Stimulated activated CD8-positive, alpha-beta memory T cell treated with anti-CD3 and anti-CD28 coated beads, Interleukin-15, amount 100 ng/mL, for 4 hours (primary cell): ENCODE data around the gene TDRD1.
A peak's percentile ranks its signal among the peaks of the same experiment; 100 is the strongest.
"Not testable (repeated sequence)": the region's sequence is repeated elsewhere in the genome, so short reads cannot be mapped to it uniquely, and the experiment has no call there.

Experiments
- DNase-seq, 2 donors: peaks; one replicate each; pipeline ENCODE4 v3.0.0-alpha.2; 2020; ENCODE audit warnings: low read depth in 2 of 2

The TDRD1 gene

GRCh38 chr10:114179148-114179547, at the start of gene TDRD1:
TDRD1 (plus strand) TSS chr10:114179353; CDS start chr10:114187832, 8,479 bp downstream.
- no peak for DNase-seq

GRCh38 chr10:114131094-114131493, 48.1 kb upstream of the TDRD1 start:
- no peak for DNase-seq

GRCh38 chr10:114135476-114135875, 43.7 kb upstream of the TDRD1 start:
- DNase-seq = no peak

GRCh38 chr10:114138581-114138980, 40.6 kb upstream of the TDRD1 start:
- no peak for DNase-seq

GRCh38 chr10:114140036-114140435, 39.1 kb upstream of the TDRD1 start:
- DNase-seq = no peak

GRCh38 chr10:114140827-114141226, 38.3 kb upstream of the TDRD1 start:
- DNase-seq = not testable (repeated sequence)

GRCh38 chr10:114142018-114142417, 37.1 kb upstream of the TDRD1 start:
- no peak for DNase-seq

- DNase-seq = no peak
These were observed 36.0 kb upstream of the TDRD1 start for GRCh38 chr10:114143160-114143559.

GRCh38 chr10:114149476-114149875, 29.7 kb upstream of the TDRD1 start:
- DNase-seq = not testable (repeated sequence)

GRCh38 chr10:114151486-114151885, 27.7 kb upstream of the TDRD1 start:
- no peak for DNase-seq

- DNase-seq = no peak
These were observed 27.3 kb upstream of the TDRD1 start for GRCh38 chr10:114151892-114152291.

GRCh38 chr10:114157912-114158311, 21.2 kb upstream of the TDRD1 start:
- DNase-seq = no peak

GRCh38 chr10:114163062-114163461, 16.1 kb upstream of the TDRD1 start:
- DNase-seq = no peak

GRCh38 chr10:114166043-114166442, 13.1 kb upstream of the TDRD1 start:
- no peak for DNase-seq

- no peak for DNase-seq
These were observed 12.7 kb upstream of the TDRD1 start for GRCh38 chr10:114166494-114166893.

- no peak for DNase-seq
These were observed 11.2 kb upstream of the TDRD1 start for GRCh38 chr10:114167985-114168384.

GRCh38 chr10:114168450-114169009, 10.6 kb upstream of the TDRD1 start:
- DNase-seq = no peak

GRCh38 chr10:114172216-114172615, 6.9 kb upstream of the TDRD1 start:
- no peak for DNase-seq

- DNase-seq = no peak
These were observed 6.2 kb upstream of the TDRD1 start for GRCh38 chr10:114172776-114173602.

GRCh38 chr10:114173603-114173920, 5.6 kb upstream of the TDRD1 start:
- DNase-seq = no peak

GRCh38 chr10:114173921-114174694, 5.0 kb upstream of the TDRD1 start, which contains the start of gene CCDC186:
CCDC186 (minus strand) TSS chr10:114174203; CDS start chr10:114163268, 10,935 bp downstream.
- peak; percentile 96 to 98 for DNase-seq

GRCh38 chr10:114174695-114175188, 4.4 kb upstream of the TDRD1 start:
- peak in 1 of 2 donors; percentile 24 for DNase-seq
